ENCODE results near the gene FXR2.

DNA sequence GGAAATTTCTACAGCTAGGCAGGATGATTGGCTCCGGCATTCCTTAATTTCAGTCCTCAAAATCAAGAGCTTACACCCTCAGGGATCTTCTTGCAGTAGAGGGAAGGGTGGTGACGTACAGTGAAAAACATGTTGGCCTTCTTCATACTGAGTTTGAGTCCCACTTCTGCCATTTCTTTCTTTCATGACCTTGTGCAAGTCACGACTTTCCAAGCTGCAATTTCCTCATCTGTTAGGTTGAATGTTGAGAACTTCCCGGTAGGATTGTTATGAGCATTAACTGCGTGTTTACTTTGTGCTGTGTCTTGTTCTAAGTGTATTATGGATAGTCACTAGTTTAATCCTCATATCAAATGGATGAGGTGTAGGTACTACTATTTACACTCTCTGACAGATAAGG is 45.1 kb downstream of the FXR2 start:
- TF ChIP-seq EZH2 (IDR thresholded peaks at IDR 0.05) (no peak), JUND (IDR thresholded peaks at IDR 0.05) (no peak), POLR2A (IDR thresholded peaks at IDR 0.05; ENCODE audit: borderline replicate concordance, extremely low read depth, insufficient read depth, insufficient read length) (no peak), ZFX (IDR thresholded peaks at IDR 0.05) (no peak), YY1 (IDR thresholded peaks at IDR 0.05; ENCODE audit: extremely low read depth, insufficient replicate concordance, low read depth, low read length) (no peak), ELF1 (IDR thresholded peaks at IDR 0.05; ENCODE audit: borderline replicate concordance, low read depth) (no peak), EZH2phosphoT487 (IDR thresholded peaks at IDR 0.05; ENCODE audit: borderline replicate concordance) (no peak)
- TF ChIP-seq, protein P1, sequence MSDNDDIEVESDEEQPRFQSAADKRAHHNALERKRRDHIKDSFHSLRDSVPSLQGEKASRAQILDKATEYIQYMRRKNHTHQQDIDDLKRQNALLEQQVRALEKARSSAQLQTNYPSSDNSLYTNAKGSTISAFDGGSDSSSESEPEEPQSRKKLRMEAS (IDR thresholded peaks at IDR 0.05): no peak
- TF ChIP-seq, protein P2, sequence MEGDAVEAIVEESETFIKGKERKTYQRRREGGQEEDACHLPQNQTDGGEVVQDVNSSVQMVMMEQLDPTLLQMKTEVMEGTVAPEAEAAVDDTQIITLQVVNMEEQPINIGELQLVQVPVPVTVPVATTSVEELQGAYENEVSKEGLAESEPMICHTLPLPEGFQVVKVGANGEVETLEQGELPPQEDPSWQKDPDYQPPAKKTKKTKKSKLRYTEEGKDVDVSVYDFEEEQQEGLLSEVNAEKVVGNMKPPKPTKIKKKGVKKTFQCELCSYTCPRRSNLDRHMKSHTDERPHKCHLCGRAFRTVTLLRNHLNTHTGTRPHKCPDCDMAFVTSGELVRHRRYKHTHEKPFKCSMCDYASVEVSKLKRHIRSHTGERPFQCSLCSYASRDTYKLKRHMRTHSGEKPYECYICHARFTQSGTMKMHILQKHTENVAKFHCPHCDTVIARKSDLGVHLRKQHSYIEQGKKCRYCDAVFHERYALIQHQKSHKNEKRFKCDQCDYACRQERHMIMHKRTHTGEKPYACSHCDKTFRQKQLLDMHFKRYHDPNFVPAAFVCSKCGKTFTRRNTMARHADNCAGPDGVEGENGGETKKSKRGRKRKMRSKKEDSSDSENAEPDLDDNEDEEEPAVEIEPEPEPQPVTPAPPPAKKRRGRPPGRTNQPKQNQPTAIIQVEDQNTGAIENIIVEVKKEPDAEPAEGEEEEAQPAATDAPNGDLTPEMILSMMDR (IDR thresholded peaks at IDR 0.05 in 2 of 3, conservative IDR thresholded peaks at IDR 0.05 in 1 of 3; ENCODE audit: borderline replicate concordance in 1 of 3, insufficient read depth in 1 of 3, low read depth in 2 of 3, low read length in 2 of 3): no peak
- TF ChIP-seq, protein P3, sequence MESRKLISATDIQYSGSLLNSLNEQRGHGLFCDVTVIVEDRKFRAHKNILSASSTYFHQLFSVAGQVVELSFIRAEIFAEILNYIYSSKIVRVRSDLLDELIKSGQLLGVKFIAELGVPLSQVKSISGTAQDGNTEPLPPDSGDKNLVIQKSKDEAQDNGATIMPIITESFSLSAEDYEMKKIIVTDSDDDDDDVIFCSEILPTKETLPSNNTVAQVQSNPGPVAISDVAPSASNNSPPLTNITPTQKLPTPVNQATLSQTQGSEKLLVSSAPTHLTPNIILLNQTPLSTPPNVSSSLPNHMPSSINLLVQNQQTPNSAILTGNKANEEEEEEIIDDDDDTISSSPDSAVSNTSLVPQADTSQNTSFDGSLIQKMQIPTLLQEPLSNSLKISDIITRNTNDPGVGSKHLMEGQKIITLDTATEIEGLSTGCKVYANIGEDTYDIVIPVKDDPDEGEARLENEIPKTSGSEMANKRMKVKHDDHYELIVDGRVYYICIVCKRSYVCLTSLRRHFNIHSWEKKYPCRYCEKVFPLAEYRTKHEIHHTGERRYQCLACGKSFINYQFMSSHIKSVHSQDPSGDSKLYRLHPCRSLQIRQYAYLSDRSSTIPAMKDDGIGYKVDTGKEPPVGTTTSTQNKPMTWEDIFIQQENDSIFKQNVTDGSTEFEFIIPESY (IDR thresholded peaks at IDR 0.05; ENCODE audit: extremely low read depth, insufficient replicate concordance, low read length): no peak
